Lung (tissue), 12 donors: Measurements from ENCODE around the gene ZNF419. TPM values are rescaled to one million over a fixed set of nuclear protein-coding genes. Genes with fewer than 3 reads are reported as not detected.
A peak's percentile ranks its signal among the peaks of the same experiment; 100 is the strongest.
"Not testable (repeated sequence)": the region's sequence is repeated elsewhere in the genome, so short reads cannot be mapped to it uniquely, and the experiment has no call there.

Experiments used
- ATAC-seq: fragments of 200-7000 bp; cut with Tn5 transposase; one replicate; pipeline ENCODE4 v1.9.1; 2020; ENCODE audit warnings: moderate number of reproducible peaks; ENCODE audit not compliant: insufficient read depth, low FRiP score
- DNase-seq, 3 donors: peaks; one replicate each; pipeline ENCODE4 v3.0.0-alpha.2; 2013 to 2017
- H3K27ac ChIP-seq, 2 donors: one replicate each; pipeline ENCODE4 v1.5.1; 2013; ENCODE audit warnings: mild to moderate bottlenecking in 2 of 2, moderate library complexity in 2 of 2, control low read depth in 1 of 2, inconsistent platforms in 1 of 2, low read depth in 1 of 2, low read length in 1 of 2
- H3K27me3 ChIP-seq, 3 donors: one replicate each; pipeline ENCODE4 v1.5.1; 2013; ENCODE audit warnings: low read length in 2 of 3; ENCODE audit not compliant: control insufficient read depth in 3 of 3, insufficient read depth in 3 of 3
- H3K36me3 ChIP-seq, 4 donors: one replicate each; pipeline ENCODE4 v1.5.1; 2013; ENCODE audit warnings: low read length in 4 of 4, mild to moderate bottlenecking in 1 of 4, moderate library complexity in 1 of 4; ENCODE audit not compliant: control insufficient read depth in 4 of 4, insufficient read depth in 4 of 4
- H3K4me1 ChIP-seq, 5 donors: one replicate each; pipeline ENCODE4 v1.5.1; 2013; ENCODE audit warnings: low read length in 5 of 5, mild to moderate bottlenecking in 2 of 5, moderate library complexity in 1 of 5; ENCODE audit not compliant: control insufficient read depth in 5 of 5, insufficient read depth in 5 of 5
- H3K4me3 ChIP-seq: one replicate; pipeline ENCODE4 v1.5.1; 2013; ENCODE audit warnings: mild to moderate bottlenecking, control low read depth, moderate library complexity
- H3K9ac ChIP-seq, 2 donors: one replicate each; pipeline ENCODE4 v1.5.1; 2013; ENCODE audit warnings: low read length in 2 of 2, control low read depth in 1 of 2; ENCODE audit not compliant: insufficient read depth in 1 of 2
- H3K9me3 ChIP-seq, 4 donors: one replicate each; pipeline ENCODE4 v1.5.1; 2013; ENCODE audit warnings: low read length in 3 of 4, mild to moderate bottlenecking in 1 of 4, moderate library complexity in 1 of 4; ENCODE audit not compliant: control insufficient read depth in 4 of 4, insufficient read depth in 3 of 4
- CTCF ChIP-seq: IDR thresholded peaks from 2 replicates; pipeline ENCODE4 v1.5.1; 2012; ENCODE audit warnings: mild to moderate bottlenecking; ENCODE audit errors: control extremely low read depth, extremely low read depth
- WGBS, 2 donors: extraction: QIAGEN DNeasy Blood & Tissue Kit; methylation state at CpG; one replicate each; pipeline ENCODE4 v1.1.7; 2013; 5-methylcytosine and 5-hydroxymethylcytosine counted together
- polyA plus RNA-seq, 2 donors: library from polyadenylated mRNA; stranded (reverse); fragments of 200-250 nt; gene quantifications; one replicate each; pipeline ENCODE4 v1.2.1, GENCODE V29; 2013
- total RNA-seq, 2 donors: library from RNA; depleted of rRNA in 1 of 2; stranded (reverse); fragments of >200 nt in 1 of 2; gene quantifications; one replicate each; pipeline ENCODE4 v1.2.1, GENCODE V29; 2014 to 2021
- donor health status: control.
- donor health status: control.
- donor health status: Bipolar disorder and iron deficiency.
- donor health status: healthy.
- donor health status: DM: yes; HTN: yes; CAD: no.

The ZNF419 gene
- total and polyA plus RNA-seq, 4 donors: 4.3 to 12.5 (median 7.6) TPM

GRCh38 chr19:57515255-57515654 lies 27.7 kb downstream of the ZNF419 start:
- peaks cover 0 to 34% (median 25%) of the 10 kb centered on the region in 4 donors for H3K9me3 ChIP-seq
- 97% methylated on average over 5 of the region's 5 CpGs for WGBS, 2 donors
- H3K27ac ChIP-seq: no peak overlapping the region
- no peak for DNase-seq
- H3K9ac ChIP-seq: no peak overlapping the region
- H3K36me3 ChIP-seq: peaks cover 14 to 48% (median 19%) of the 10 kb centered on the region in 4 donors
- ATAC-seq: no peak
- no peaks in the 10 kb centered on the region for H3K4me1 ChIP-seq
- H3K4me3 ChIP-seq: no peak overlapping the region
- TF ChIP-seq CTCF: no peak
- no peaks in the 10 kb centered on the region for H3K27me3 ChIP-seq

- peaks cover 14 to 41% (median 18%) of the 10 kb centered on the region in 4 donors for H3K36me3 ChIP-seq
- not testable (repeated sequence) for H3K4me3 ChIP-seq, H3K27me3 ChIP-seq, H3K9ac ChIP-seq, H3K4me1 ChIP-seq, ATAC-seq, H3K27ac ChIP-seq, DNase-seq
- 77 to 83% methylated on average over 4 of the region's 4 CpGs for WGBS, 2 donors
- peaks cover 0 to 26% (median 14%) of the 10 kb centered on the region in 4 donors for H3K9me3 ChIP-seq
Observed at GRCh38 chr19:57518021-57518420, 30.5 kb downstream of the ZNF419 start.

- Histone ChIP-seq H3K27ac (peak within 1 kb of the TSS; percentile 74 to 91), H3K4me3 (peak within 1 kb of the TSS; percentile 87), H3K27me3 (no peaks in the 10 kb centered on the region), H3K9me3 (peaks cover 0 to 17% (median 12%) of the 10 kb centered on the region in 4 donors), H3K36me3 (peaks cover 0 to 24% (median 14%) of the 10 kb centered on the region in 4 donors), H3K9ac (peak within 1 kb of the TSS; percentile 76 to 89), H3K4me1 (peaks cover 0 to 13% (median 3%) of the 10 kb centered on the region in 5 donors)
- TF ChIP-seq CTCF: no peak
- ATAC-seq (peak; percentile 97), DNase-seq (peak; percentile 92 to 96 (median 93))
- 1% methylated on average over 63 to 64 of the region's 64 CpGs for WGBS, 2 donors
Observed at GRCh38 chr19:57527136-57527881, 39.8 kb downstream of the ZNF419 start, which contains the start of gene ZNF549. Gene ZNF549 (plus strand): TSS chr19:57527356. CDS start chr19:57527574, 218 bp downstream.

GRCh38 chr19:57537953-57538547 lies 50.5 kb downstream of the ZNF419 start:
- TF ChIP-seq CTCF: no peak
- Histone ChIP-seq H3K9me3 (peaks cover 26 to 76% (median 62%) of the 10 kb centered on the region in 4 donors), H3K4me1 (no peaks in the 10 kb centered on the region), H3K36me3 (peaks cover 39 to 88% (median 73%) of the 10 kb centered on the region in 4 donors), H3K4me3 (no peak overlapping the region), H3K9ac (no peak overlapping the region), H3K27ac (no peak overlapping the region), H3K27me3 (no peaks in the 10 kb centered on the region)
- ATAC-seq (no peak), DNase-seq (no peak)
- 97 to 98% methylated on average over 7 of the region's 7 CpGs for WGBS, 2 donors
